GM23338 (cell line): Measurements from ENCODE around the gene SNX32.

Experiments
- CREB1 ChIP-seq: fragments of 250-450 bp; sonication (Bioruptor Pico); IDR thresholded peaks from 2 replicates; pipeline ENCODE4 v1.5.0; 2020; ENCODE audit warnings: low read depth, mild to moderate bottlenecking, moderate library complexity
- CTCF ChIP-seq, 2 experiments: fragments of 200-600 bp in 1 of 2; sonication (generic) in 1 of 2; conservative IDR thresholded peaks; 2 replicates each; pipeline versions ENCODE4 v1.5.1 to v1.6.1; 2016 to 2017; ENCODE audit warnings: antibody characterized with exemption in 2 of 2, low read depth in 2 of 2, mild to moderate bottlenecking in 2 of 2, moderate library complexity in 1 of 2
- EZH2 ChIP-seq: fragments of 200-600 bp; sonication (generic); IDR thresholded peaks from one replicate; pipeline ENCODE4 v1.8.0; 2017; ENCODE audit warnings: antibody characterized with exemption, mild to moderate bottlenecking, low read depth; ENCODE audit not compliant: unreplicated experiment
- EZH2phosphoT487 ChIP-seq: fragments of 200-600 bp; sonication (generic); IDR thresholded peaks from one replicate; pipeline ENCODE4 v1.8.1; 2018; ENCODE audit warnings: antibody characterized with exemption; ENCODE audit not compliant: unreplicated experiment
- POLR2AphosphoS5 ChIP-seq: IDR thresholded peaks from 2 replicates; pipeline ENCODE4 v1.6.1; 2016; ENCODE audit warnings: antibody characterized with exemption, low read depth
- REST ChIP-seq: IDR thresholded peaks from one replicate; pipeline ENCODE4 v1.6.1; 2018; ENCODE audit warnings: antibody characterized with exemption; ENCODE audit not compliant: unreplicated experiment

- TF ChIP-seq CTCF (conservative IDR thresholded peaks at IDR 0.05; ENCODE audit: low read depth in 2 of 2) (no peak), POLR2AphosphoS5 (no peak), EZH2 (no peak), REST (no peak), EZH2phosphoT487 (no peak), CREB1 (no peak)
These were observed 37.2 kb downstream of the SNX32 start for GRCh38 chr11:65870706-65871681.
